Small intestine (tissue), 7 donors: ENCODE measurements around the gene TMEM120A. TPM values are rescaled to one million over a fixed set of nuclear protein-coding genes. Genes with fewer than 3 reads are reported as not detected.
A peak's percentile ranks its signal among the peaks of the same experiment; 100 is the strongest.

Source experiments
- DNase-seq, 2 donors: peaks; one replicate each; pipeline versions ENCODE4 v3.0.0 to v3.0.0-alpha.2; 2013
- FAIRE-seq: peaks from 2 replicates; lab custom pipeline; 2012; peaks lifted over from hg19 to GRCh38; lab: Jason Lieb, UNC
- H3K27ac ChIP-seq, 3 donors: one replicate each; pipeline ENCODE4 v1.5.1; 2013; ENCODE audit warnings: low read length in 2 of 3, mild to moderate bottlenecking in 2 of 3, control low read depth in 1 of 3, inconsistent platforms in 1 of 3, low read depth in 1 of 3, moderate library complexity in 1 of 3
- H3K27me3 ChIP-seq, 3 donors: one replicate each; pipeline ENCODE4 v1.6.1; 2013; ENCODE audit warnings: low read length in 3 of 3, inconsistent platforms in 1 of 3; ENCODE audit not compliant: control insufficient read depth in 3 of 3, insufficient read depth in 3 of 3
- H3K36me3 ChIP-seq, 3 donors: one replicate each; pipeline ENCODE4 v1.6.1; 2013; ENCODE audit warnings: low read length in 3 of 3, inconsistent platforms in 1 of 3, low read depth in 1 of 3, mild to moderate bottlenecking in 1 of 3, moderate library complexity in 1 of 3; ENCODE audit not compliant: control insufficient read depth in 3 of 3, insufficient read depth in 2 of 3
- H3K4me1 ChIP-seq, 3 donors: one replicate each; pipeline ENCODE4 v1.6.1; 2013; ENCODE audit warnings: low read length in 2 of 3, inconsistent platforms in 1 of 3, low read depth in 1 of 3, mild to moderate bottlenecking in 1 of 3, moderate library complexity in 1 of 3; ENCODE audit not compliant: control insufficient read depth in 3 of 3, insufficient read depth in 2 of 3
- H3K4me3 ChIP-seq, 3 donors: one replicate each; pipeline ENCODE4 v1.5.1; 2013; ENCODE audit warnings: low read length in 3 of 3, control low read depth in 1 of 3, inconsistent platforms in 1 of 3, low read depth in 1 of 3, mild to moderate bottlenecking in 1 of 3, moderate library complexity in 1 of 3
- H3K9me3 ChIP-seq, 2 donors: one replicate each; pipeline ENCODE4 v1.6.1; 2013; ENCODE audit warnings: low read depth in 1 of 2, low read length in 1 of 2; ENCODE audit not compliant: control insufficient read depth in 2 of 2, insufficient read depth in 1 of 2
- whole genome bisulfite sequencing, 3 donors: extraction: QIAGEN DNeasy Blood & Tissue Kit; methylation state at CpG; one replicate each; pipeline ENCODE4 v1.1.7; 2013; 5-methylcytosine and 5-hydroxymethylcytosine counted together
- polyA plus RNA-seq, 4 donors: library from polyadenylated mRNA; stranded (reverse) in 3 of 4; unstranded in 1 of 4; fragments of 200-250 nt in 3 of 4; fragments of 120-200 nt in 1 of 4; gene quantifications; one replicate each; pipeline versions ENCODE4 v1.2.1 to v1.2.3, GENCODE V29; 2013
- donor health status: healthy with polysubstance abuse.
- donor health status: control.
- donor health status: control.
- donor health status: Bipolar disorder and iron deficiency.
- donor health status: healthy.

TMEM120A gene
- polyA plus RNA-seq, 4 donors, result 64.7 to 207 (median 151) TPM

- WGBS, 3 donors, result 0 to 4% (median 4%) methylated on average over 28 to 40 of the region's 40 CpGs
- DNase-seq (peak; percentile 70 to 82), FAIRE-seq (no peak)
- peak overlapping the region; percentile 61 to 96 (median 62) for H3K4me3 ChIP-seq
- peak overlapping the region; percentile 86 to 89 (median 89) for H3K27ac ChIP-seq
- peaks cover 4 to 11% (median 6%) of the 10 kb centered on the region in 3 donors for H3K4me1 ChIP-seq
- H3K36me3 ChIP-seq, result peaks cover 0 to 41% (median 0%) of the 10 kb centered on the region in 3 donors
- H3K9me3 ChIP-seq, result no peaks in the 10 kb centered on the region
- H3K27me3 ChIP-seq, result no peaks in the 10 kb centered on the region
These were observed 557 bp downstream of the TMEM120A start for GRCh38 chr7:75993689-75994387.

GRCh38 chr7:75992083-75992755 is 2.2 kb downstream of the TMEM120A start:
- 88 to 97% (median 92%) methylated on average over 19 to 20 of the region's 20 CpGs for WGBS, 3 donors
- DNase-seq (no peak), FAIRE-seq (no peak)
- H3K36me3 ChIP-seq, result peaks cover 0 to 49% (median 3%) of the 10 kb centered on the region in 3 donors
- H3K4me1 ChIP-seq, result peaks cover 4 to 11% (median 6%) of the 10 kb centered on the region in 3 donors
- no peaks in the 10 kb centered on the region for H3K9me3 ChIP-seq
- peak overlapping the region in 1 of 3 donors; percentile 12 for H3K27ac ChIP-seq
- H3K4me3 ChIP-seq, result no peak overlapping the region
- H3K27me3 ChIP-seq, result no peaks in the 10 kb centered on the region

- H3K4me1 ChIP-seq, result peaks cover 4 to 11% (median 6%) of the 10 kb centered on the region in 3 donors
- no peaks in the 10 kb centered on the region for H3K27me3 ChIP-seq
- H3K9me3 ChIP-seq, result no peaks in the 10 kb centered on the region
- H3K36me3 ChIP-seq, result peaks cover 4 to 54% (median 9%) of the 10 kb centered on the region in 3 donors
- DNase-seq (no peak), FAIRE-seq (no peak)
- no peak overlapping the region for H3K4me3 ChIP-seq
- H3K27ac ChIP-seq, result no peak overlapping the region
- 96 to 98% (median 96%) methylated on average over 9 of the region's 9 CpGs for WGBS, 3 donors
These were observed 2.8 kb downstream of the TMEM120A start for GRCh38 chr7:75991531-75992082.

GRCh38 chr7:75989500-75990388 is 4.7 kb downstream of the TMEM120A start:
- Histone ChIP-seq H3K4me3 (no peak overlapping the region), H3K9me3 (no peaks in the 10 kb centered on the region), H3K36me3 (peaks cover 4 to 54% (median 9%) of the 10 kb centered on the region in 3 donors), H3K4me1 (peaks cover 4 to 9% (median 6%) of the 10 kb centered on the region in 3 donors), H3K27me3 (no peaks in the 10 kb centered on the region), H3K27ac (no peak overlapping the region)
- FAIRE-seq, result no peak
- 63 to 82% (median 72%) methylated on average over 21 of the region's 21 CpGs for WGBS, 3 donors
- DNase-seq, result no peak

- Histone ChIP-seq H3K9me3 (no peaks in the 10 kb centered on the region), H3K27ac (no peak overlapping the region), H3K4me1 (peaks cover 4 to 8% (median 6%) of the 10 kb centered on the region in 3 donors), H3K4me3 (no peak overlapping the region), H3K27me3 (no peaks in the 10 kb centered on the region), H3K36me3 (peaks cover 4 to 62% (median 16%) of the 10 kb centered on the region in 3 donors)
- DNase-seq (no peak), FAIRE-seq (no peak)
- WGBS, 3 donors, result 62 to 81% (median 64%) methylated on average over 14 to 17 of the region's 31 CpGs
These were observed 5.6 kb downstream of the TMEM120A start for GRCh38 chr7:75988568-75989499.

- Histone ChIP-seq H3K4me1 (peaks cover under 1 to 4% (median under 1%) of the 10 kb centered on the region in 3 donors), H3K9me3 (no peaks in the 10 kb centered on the region), H3K27me3 (no peaks in the 10 kb centered on the region), H3K4me3 (no peak overlapping the region), H3K36me3 (peaks cover 4 to 68% (median 22%) of the 10 kb centered on the region in 3 donors), H3K27ac (no peak overlapping the region)
- DNase-seq (no peak), FAIRE-seq (no peak)
- 86 to 89% (median 88%) methylated on average over 30 of the region's 30 CpGs for WGBS, 3 donors
These were observed 6.4 kb downstream of the TMEM120A start for GRCh38 chr7:75987805-75988567.
